ENCODE data around the gene NABP1. TPM values are rescaled to one million over a fixed set of nuclear protein-coding genes. Genes with fewer than 3 reads are reported as not detected.

NABP1 gene
- total RNA-seq, 1 experiment from 2014 or later = 5.8 TPM

GRCh38 chr2:191661097-191661924, 16.6 kb upstream of the NABP1 start (continued):
- TF ChIP-seq PRDM15 (CRISPR knock-in tag; IDR thresholded peaks at IDR 0.05) = no peak
- TF ChIP-seq MAX (CRISPR knock-in tag; IDR thresholded peaks at IDR 0.05) = no peak
- TF ChIP-seq TEAD4 (CRISPR knock-in tag; IDR thresholded peaks at IDR 0.05) = no peak
- no peak for TF ChIP-seq MXD4 (CRISPR knock-in tag; IDR thresholded peaks at IDR 0.05; ENCODE audit: borderline replicate concordance)
- TF ChIP-seq ZNF317 (CRISPR knock-in tag; IDR thresholded peaks at IDR 0.05; ENCODE audit: borderline replicate concordance, low read depth) = no peak
- no peak for TF ChIP-seq FOXJ3 (CRISPR knock-in tag; IDR thresholded peaks at IDR 0.05; ENCODE audit: borderline replicate concordance)
- no peak for TF ChIP-seq CTCF (IDR thresholded peaks at IDR 0.05)
- no peak for TF ChIP-seq ZNF416 (CRISPR knock-in tag; IDR thresholded peaks at IDR 0.05)
- no peak for TF ChIP-seq ZNF512 (CRISPR knock-in tag; IDR thresholded peaks at IDR 0.05; ENCODE audit: borderline replicate concordance)
- TF ChIP-seq TEAD1 (CRISPR knock-in tag; IDR thresholded peaks at IDR 0.05) = no peak
- no peak for TF ChIP-seq HMGXB4 (CRISPR knock-in tag; IDR thresholded peaks at IDR 0.05)

- peaks cover 8% of the 10 kb centered on the region for H3K9me3 Mint-ChIP-seq
- no peak overlapping the region for H3K4me3 Mint-ChIP-seq
- DNase-seq (ENCODE audit: low spot score) (no peak), ATAC-seq (no peak)
- no peaks in the 10 kb centered on the region for H3K27me3 Mint-ChIP-seq (ENCODE audit: low read depth)
- TF ChIP-seq KAT7 (CRISPR knock-in tag; IDR thresholded peaks at IDR 0.05; ENCODE audit: borderline replicate concordance) (no peak), NR1H2 (CRISPR knock-in tag; IDR thresholded peaks at IDR 0.05) (no peak), MXD4 (CRISPR knock-in tag; IDR thresholded peaks at IDR 0.05; ENCODE audit: borderline replicate concordance) (no peak), ZNF317 (CRISPR knock-in tag; IDR thresholded peaks at IDR 0.05; ENCODE audit: borderline replicate concordance, low read depth) (no peak), TP53 (CRISPR knock-in tag; IDR thresholded peaks at IDR 0.05) (no peak), IRF1 (CRISPR knock-in tag; IDR thresholded peaks at IDR 0.05) (no peak), TCF7 (CRISPR knock-in tag; IDR thresholded peaks at IDR 0.05; ENCODE audit: low read depth) (no peak), CBFB (CRISPR knock-in tag; IDR thresholded peaks at IDR 0.05; ENCODE audit: low read depth) (no peak), FOXP1 (CRISPR knock-in tag; IDR thresholded peaks at IDR 0.05; ENCODE audit: borderline replicate concordance) (no peak), GTF2I (CRISPR knock-in tag; conservative IDR thresholded peaks at IDR 0.05) (no peak), USF1 (CRISPR knock-in tag; IDR thresholded peaks at IDR 0.05) (no peak)
- ChIA-PET CTCF (no interaction called here), POLR2A (interaction anchor here (1.0 kb wide), 1 partner anchor 13 kb away, joined by 5 read pairs; the partner anchor contains the start of gene NABP1)
- no peak overlapping the region for H3K27ac Mint-ChIP-seq
- H3K36me3 Mint-ChIP-seq = no peaks in the 10 kb centered on the region
- no peaks in the 10 kb centered on the region for H3K4me1 Mint-ChIP-seq
Observed at GRCh38 chr2:191664823-191665677, 12.9 kb upstream of the NABP1 start.

All from WTC11 (cell line).